MM.1S (cell line): Measurements from ENCODE around the gene ABCD1.
"Not testable (repeated sequence)": the region's sequence is repeated elsewhere in the genome, so short reads cannot be mapped to it uniquely, and the experiment has no call there.

Experiments
- DNase-seq: peaks from one replicate; pipeline ENCODE4 v3.0.0-alpha.2; 2015
- H2AFZ ChIP-seq: fragments of 300-600 bp; sonication (generic); 2 replicates; pipeline ENCODE4 v1.6.0; 2016; ENCODE audit warnings: antibody characterized with exemption, low read length
- H3F3A ChIP-seq: fragments of 300-600 bp; sonication (generic); 2 replicates; pipeline ENCODE4 v1.6.1; 2016; ENCODE audit warnings: mild to moderate bottlenecking, antibody characterized with exemption, low read length, moderate library complexity, mixed read lengths; ENCODE audit not compliant: insufficient read depth
- H3K27ac ChIP-seq: fragments of 300-600 bp; sonication (generic); 2 replicates; pipeline ENCODE4 v1.5.1; 2016; ENCODE audit warnings: mild to moderate bottlenecking, low read length
- H3K27me3 ChIP-seq: fragments of 300-600 bp; sonication (generic); replicated peaks from 2 replicates; pipeline ENCODE4 v1.6.0; 2016; ENCODE audit warnings: low read length; ENCODE audit not compliant: insufficient read depth
- H3K36me3 ChIP-seq: fragments of 300-600 bp; sonication (generic); replicated peaks from 2 replicates; pipeline ENCODE4 v1.6.1; 2016; ENCODE audit warnings: mild to moderate bottlenecking, low read length, mixed read lengths; ENCODE audit not compliant: insufficient read depth
- H3K4me1 ChIP-seq: fragments of 300-600 bp; sonication (generic); 2 replicates; pipeline ENCODE4 v1.6.1; 2016; ENCODE audit warnings: low read length, mixed read lengths
- H3K4me2 ChIP-seq: fragments of 300-600 bp; sonication (generic); 2 replicates; pipeline ENCODE4 v1.6.0; 2016; ENCODE audit warnings: low read depth, low read length
- H3K4me3 ChIP-seq: fragments of 300-600 bp; sonication (generic); 2 replicates; pipeline ENCODE4 v1.5.1; 2016; ENCODE audit warnings: low read length, mixed read lengths
- H3K79me2 ChIP-seq: fragments of 300-600 bp; sonication (generic); 2 replicates; pipeline ENCODE4 v1.6.1; 2016; ENCODE audit warnings: mixed run types, low read length, mixed read lengths
- H3K9ac ChIP-seq: fragments of 300-600 bp; sonication (generic); 2 replicates; pipeline ENCODE4 v1.6.1; 2016; ENCODE audit warnings: low read length, mixed read lengths
- H3K9me2 ChIP-seq: fragments of 300-600 bp; sonication (generic); replicated peaks from 2 replicates; pipeline ENCODE4 v1.6.1; 2016; ENCODE audit warnings: mild to moderate bottlenecking, low read length, mixed read lengths; ENCODE audit not compliant: insufficient read depth
- H3K9me3 ChIP-seq: fragments of 300-600 bp; sonication (generic); replicated peaks from 2 replicates; pipeline ENCODE4 v1.6.1; 2016; ENCODE audit warnings: mild to moderate bottlenecking, low read length, mixed read lengths; ENCODE audit not compliant: insufficient read depth
- H4K20me1 ChIP-seq: fragments of 300-600 bp; sonication (generic); 2 replicates; pipeline ENCODE4 v1.6.1; 2016; ENCODE audit warnings: mild to moderate bottlenecking, low read length, moderate library complexity, mixed read lengths; ENCODE audit not compliant: insufficient read depth
- EZH2 ChIP-seq: fragments of 300-600 bp; sonication (generic); optimal IDR thresholded peaks from 2 replicates; pipeline ENCODE3; 2017; ENCODE audit warnings: low read depth, mild to moderate bottlenecking, antibody characterized with exemption, low read length, mixed read lengths
- EZH2phosphoT487 ChIP-seq: fragments of 300-600 bp; sonication (generic); IDR thresholded peaks from 2 replicates; pipeline ENCODE4 v1.6.1; 2018; ENCODE audit warnings: antibody characterized with exemption, low read length
- TF ChIP-seq, protein P1 (sequence below): fragments of 300-600 bp; sonication (generic); IDR thresholded peaks from 2 replicates; pipeline ENCODE4 v1.5.1; 2016; ENCODE audit warnings: antibody characterized with exemption, low read length, mixed read lengths

Gene ABCD1

GRCh38 chrX:153688911-153689590 lies 35.6 kb upstream of the ABCD1 start:
- TF ChIP-seq EZH2phosphoT487 = no peak
- TF ChIP-seq, protein P1, sequence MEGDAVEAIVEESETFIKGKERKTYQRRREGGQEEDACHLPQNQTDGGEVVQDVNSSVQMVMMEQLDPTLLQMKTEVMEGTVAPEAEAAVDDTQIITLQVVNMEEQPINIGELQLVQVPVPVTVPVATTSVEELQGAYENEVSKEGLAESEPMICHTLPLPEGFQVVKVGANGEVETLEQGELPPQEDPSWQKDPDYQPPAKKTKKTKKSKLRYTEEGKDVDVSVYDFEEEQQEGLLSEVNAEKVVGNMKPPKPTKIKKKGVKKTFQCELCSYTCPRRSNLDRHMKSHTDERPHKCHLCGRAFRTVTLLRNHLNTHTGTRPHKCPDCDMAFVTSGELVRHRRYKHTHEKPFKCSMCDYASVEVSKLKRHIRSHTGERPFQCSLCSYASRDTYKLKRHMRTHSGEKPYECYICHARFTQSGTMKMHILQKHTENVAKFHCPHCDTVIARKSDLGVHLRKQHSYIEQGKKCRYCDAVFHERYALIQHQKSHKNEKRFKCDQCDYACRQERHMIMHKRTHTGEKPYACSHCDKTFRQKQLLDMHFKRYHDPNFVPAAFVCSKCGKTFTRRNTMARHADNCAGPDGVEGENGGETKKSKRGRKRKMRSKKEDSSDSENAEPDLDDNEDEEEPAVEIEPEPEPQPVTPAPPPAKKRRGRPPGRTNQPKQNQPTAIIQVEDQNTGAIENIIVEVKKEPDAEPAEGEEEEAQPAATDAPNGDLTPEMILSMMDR = no peak
- TF ChIP-seq EZH2 = no peak
- Histone ChIP-seq H3K27ac (no peak overlapping the region), H3K4me2 (no peak overlapping the region), H3K9me2 (no peaks in the 10 kb centered on the region), H3F3A (no peaks in the 10 kb centered on the region), H3K27me3 (peaks cover 5% of the 10 kb centered on the region; the same call in 1 of the 2 replicates), H3K4me1 (no peaks in the 10 kb centered on the region), H3K79me2 (no peaks in the 10 kb centered on the region), H3K9ac (no peak overlapping the region), H3K36me3 (no peaks in the 10 kb centered on the region), H3K9me3 (no peaks in the 10 kb centered on the region), H3K4me3 (no peak overlapping the region), H4K20me1 (no peaks in the 10 kb centered on the region), H2AFZ (no peak overlapping the region)
- no peak for DNase-seq

GRCh38 chrX:153689654-153690465 lies 34.8 kb upstream of the ABCD1 start:
- no peaks in the 10 kb centered on the region for H3K4me1 ChIP-seq
- H2AFZ ChIP-seq = no peak overlapping the region
- H3K4me3 ChIP-seq = no peak overlapping the region
- peaks cover 5% of the 10 kb centered on the region; the same call in 1 of the 2 replicates for H3K27me3 ChIP-seq
- no peak for DNase-seq
- H4K20me1 ChIP-seq = no peaks in the 10 kb centered on the region
- H3F3A ChIP-seq = no peaks in the 10 kb centered on the region
- H3K79me2 ChIP-seq = no peaks in the 10 kb centered on the region
- no peak overlapping the region for H3K9ac ChIP-seq
- TF ChIP-seq EZH2phosphoT487 = no peak
- TF ChIP-seq EZH2 = no peak
- TF ChIP-seq, protein P1 = no peak
- no peak overlapping the region for H3K4me2 ChIP-seq
- no peaks in the 10 kb centered on the region for H3K9me2 ChIP-seq
- H3K9me3 ChIP-seq = no peaks in the 10 kb centered on the region
- H3K27ac ChIP-seq = no peak overlapping the region
- no peaks in the 10 kb centered on the region for H3K36me3 ChIP-seq

DNA sequence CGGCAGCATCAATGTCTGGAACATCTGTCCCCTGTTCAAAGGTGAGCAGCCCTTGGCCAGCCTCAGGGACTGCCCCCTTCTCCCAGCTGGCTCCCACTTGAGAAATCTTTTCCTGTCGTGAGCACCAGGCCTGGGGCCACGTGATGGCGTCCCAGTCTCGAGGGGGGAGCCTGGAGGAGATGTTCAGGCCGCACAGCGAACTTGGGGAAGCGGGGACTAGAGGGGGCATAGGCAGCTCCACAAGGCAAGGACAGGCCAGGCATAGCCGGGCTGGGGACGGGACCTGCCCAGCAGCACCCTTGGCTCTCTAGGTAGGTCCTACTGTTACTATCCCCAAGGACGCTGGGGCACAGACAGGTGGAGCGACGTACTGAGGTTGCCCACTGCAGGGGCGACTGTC lies 34.2 kb upstream of the ABCD1 start:
- Histone ChIP-seq H3K27me3 (peaks cover 2% of the 10 kb centered on the region; the same call in 1 of the 2 replicates), H3K36me3 (no peaks in the 10 kb centered on the region), H3K79me2 (no peaks in the 10 kb centered on the region), H3K4me1 (no peaks in the 10 kb centered on the region), H2AFZ (no peak overlapping the region), H3K27ac (no peak overlapping the region), H3F3A (no peaks in the 10 kb centered on the region), H3K9me2 (no peaks in the 10 kb centered on the region), H3K4me3 (no peak overlapping the region), H3K4me2 (no peak overlapping the region), H4K20me1 (no peaks in the 10 kb centered on the region), H3K9ac (no peak overlapping the region), H3K9me3 (no peaks in the 10 kb centered on the region)
- no peak for DNase-seq
- TF ChIP-seq, protein P1 = no peak
- no peak for TF ChIP-seq EZH2
- no peak for TF ChIP-seq EZH2phosphoT487

DNA sequence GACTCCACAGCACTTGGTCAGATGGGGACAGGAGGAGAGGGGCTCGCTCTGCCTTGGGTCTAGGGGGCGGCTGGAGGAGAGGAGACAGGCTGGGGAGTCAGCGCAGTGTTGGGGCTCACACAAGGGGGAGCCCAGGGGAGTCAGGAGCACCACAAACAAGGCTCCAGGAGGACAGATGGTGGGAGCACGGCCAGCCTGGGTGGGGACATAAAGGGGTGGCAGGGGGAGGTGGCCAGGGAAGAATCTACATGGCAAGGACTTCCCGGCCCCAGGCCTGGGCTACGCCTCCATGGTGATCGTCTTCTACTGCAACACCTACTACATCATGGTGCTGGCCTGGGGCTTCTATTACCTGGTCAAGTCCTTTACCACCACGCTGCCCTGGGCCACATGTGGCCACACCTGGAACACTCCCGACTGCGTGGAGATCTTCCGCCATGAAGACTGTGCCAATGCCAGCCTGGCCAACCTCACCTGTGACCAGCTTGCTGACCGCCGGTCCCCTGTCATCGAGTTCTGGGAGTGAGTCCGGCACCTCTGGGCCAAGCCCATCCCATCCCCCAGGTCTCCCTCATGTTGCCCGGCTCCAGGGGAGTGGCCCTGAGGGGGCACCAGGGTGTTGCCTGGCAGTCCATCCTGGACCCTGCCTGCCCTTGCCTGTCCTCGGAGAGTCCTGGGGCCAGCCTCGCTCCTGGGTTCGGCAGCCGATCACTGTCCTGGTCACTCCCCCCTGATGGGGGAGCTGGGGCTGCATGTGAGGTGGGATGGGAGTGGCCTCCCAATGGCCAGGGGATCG lies 33.4 kb upstream of the ABCD1 start:
- H3K4me2 ChIP-seq, H3K27ac ChIP-seq: not testable (repeated sequence)

More for the DNA sequence above, 33.4 kb upstream of the ABCD1 start:
- not testable (repeated sequence) for H3K79me2 ChIP-seq, H3F3A ChIP-seq, H3K9me2 ChIP-seq, H3K4me3 ChIP-seq, H3K9me3 ChIP-seq, DNase-seq, H2AFZ ChIP-seq, H3K9ac ChIP-seq, H3K4me1 ChIP-seq, H3K27me3 ChIP-seq, H4K20me1 ChIP-seq, H3K36me3 ChIP-seq
